Spleen (tissue), 7 donors: ENCODE results near the gene POLH.

Experiments
- CTCF ChIP-seq, 11 experiments: fragments of 200-600 bp in 7 of 11; fragments of 450-650 bp in 4 of 11; sonication (generic) in 4 of 11; IDR thresholded peaks in 8 of 11; conservative IDR thresholded peaks in 3 of 11; 1 replicate in 7 of 11; 2 replicates in 4 of 11; pipeline versions ENCODE4 v1.4.0 to v1.8.0; 2016 to 2021; ENCODE audit warnings: antibody characterized with exemption in 11 of 11, inconsistent platforms in 4 of 11, mild to moderate bottlenecking in 1 of 11
- POLR2A ChIP-seq, 3 donors: fragments of 450-650 bp; IDR thresholded peaks; one replicate each; pipeline ENCODE4 v1.5.1; 2017; ENCODE audit warnings: antibody characterized with exemption in 3 of 3, mild to moderate bottlenecking in 1 of 3
- POLR2AphosphoS5 ChIP-seq, 3 donors: sonication (generic); formaldehyde crosslinking; IDR thresholded peaks; one replicate each; pipeline ENCODE4 v1.5.1; 2017; ENCODE audit warnings: antibody characterized with exemption in 3 of 3
- donor health status: DM: no; HTN: no; CAD: no; lungs with moderate emphysema.
- donor health status: DM: no; HTN: no; CAD: no.
- donor health status: DM: no; HTN: no; CAD: no.

GRCh38 chr6:43614396-43614730, 38.4 kb downstream of the POLH start:
- no peak for TF ChIP-seq CTCF (IDR thresholded peaks at IDR 0.05 in 8 of 11, conservative IDR thresholded peaks at IDR 0.05 in 3 of 11)
- TF ChIP-seq POLR2A (IDR thresholded peaks at IDR 0.05), result no peak
- no peak for TF ChIP-seq POLR2AphosphoS5 (IDR thresholded peaks at IDR 0.05)
